ENCODE results near the gene ZBTB12.
A peak's percentile ranks its signal among the peaks of the same experiment; 100 is the strongest.

Gene ZBTB12

DNA sequence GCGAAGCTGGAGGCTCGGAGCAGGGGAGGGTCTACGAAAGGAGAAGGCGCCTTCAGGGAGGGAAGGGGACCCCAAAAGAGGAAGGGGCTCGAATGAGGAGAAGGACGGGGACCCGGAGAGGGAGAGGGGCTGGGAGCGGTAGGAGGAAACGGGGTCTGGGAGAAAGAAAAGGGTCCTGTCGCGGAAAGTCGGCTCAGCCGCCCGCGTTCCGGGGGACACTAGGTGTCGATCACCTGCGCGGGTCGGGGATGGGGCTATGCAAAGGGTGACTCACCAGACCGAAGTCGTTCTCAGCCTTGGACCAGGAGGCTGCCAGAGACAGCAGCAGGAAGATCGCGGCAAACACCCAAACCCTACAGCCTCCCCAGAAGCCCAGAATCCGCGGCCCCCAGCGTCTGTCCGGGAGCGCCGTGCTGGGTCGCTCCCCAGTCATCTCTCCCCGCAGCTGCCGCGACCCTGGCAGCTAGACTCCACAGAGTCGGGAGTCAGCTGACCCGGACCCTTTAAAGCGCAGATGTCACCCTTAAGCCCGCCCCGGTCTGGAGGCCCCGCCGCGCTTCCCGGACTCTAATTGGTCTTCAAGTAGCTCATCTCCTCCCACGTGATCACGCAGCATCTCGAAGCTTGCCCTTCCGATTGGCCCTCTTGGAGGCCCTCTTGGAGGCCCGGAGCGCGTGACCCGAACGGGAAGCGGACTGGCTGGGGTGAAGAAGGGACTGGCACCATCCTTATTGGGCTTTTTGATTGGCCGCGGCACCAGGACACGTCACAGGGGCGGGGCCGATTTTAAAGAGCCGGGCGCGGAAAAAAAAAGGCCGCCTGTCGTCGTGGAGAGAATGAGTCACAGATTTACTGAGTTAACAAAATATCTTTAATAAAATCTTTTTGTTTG is 39.3 kb downstream of the ZBTB12 start, which contains the start of gene NEU1 (continued):
- TF ChIP-seq, protein P1, sequence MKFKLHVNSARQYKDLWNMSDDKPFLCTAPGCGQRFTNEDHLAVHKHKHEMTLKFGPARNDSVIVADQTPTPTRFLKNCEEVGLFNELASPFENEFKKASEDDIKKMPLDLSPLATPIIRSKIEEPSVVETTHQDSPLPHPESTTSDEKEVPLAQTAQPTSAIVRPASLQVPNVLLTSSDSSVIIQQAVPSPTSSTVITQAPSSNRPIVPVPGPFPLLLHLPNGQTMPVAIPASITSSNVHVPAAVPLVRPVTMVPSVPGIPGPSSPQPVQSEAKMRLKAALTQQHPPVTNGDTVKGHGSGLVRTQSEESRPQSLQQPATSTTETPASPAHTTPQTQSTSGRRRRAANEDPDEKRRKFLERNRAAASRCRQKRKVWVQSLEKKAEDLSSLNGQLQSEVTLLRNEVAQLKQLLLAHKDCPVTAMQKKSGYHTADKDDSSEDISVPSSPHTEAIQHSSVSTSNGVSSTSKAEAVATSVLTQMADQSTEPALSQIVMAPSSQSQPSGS (tag by site-specific recombination; IDR thresholded peaks at IDR 0.05; ENCODE audit: low read depth), result no peak
- TF ChIP-seq, protein P2, sequence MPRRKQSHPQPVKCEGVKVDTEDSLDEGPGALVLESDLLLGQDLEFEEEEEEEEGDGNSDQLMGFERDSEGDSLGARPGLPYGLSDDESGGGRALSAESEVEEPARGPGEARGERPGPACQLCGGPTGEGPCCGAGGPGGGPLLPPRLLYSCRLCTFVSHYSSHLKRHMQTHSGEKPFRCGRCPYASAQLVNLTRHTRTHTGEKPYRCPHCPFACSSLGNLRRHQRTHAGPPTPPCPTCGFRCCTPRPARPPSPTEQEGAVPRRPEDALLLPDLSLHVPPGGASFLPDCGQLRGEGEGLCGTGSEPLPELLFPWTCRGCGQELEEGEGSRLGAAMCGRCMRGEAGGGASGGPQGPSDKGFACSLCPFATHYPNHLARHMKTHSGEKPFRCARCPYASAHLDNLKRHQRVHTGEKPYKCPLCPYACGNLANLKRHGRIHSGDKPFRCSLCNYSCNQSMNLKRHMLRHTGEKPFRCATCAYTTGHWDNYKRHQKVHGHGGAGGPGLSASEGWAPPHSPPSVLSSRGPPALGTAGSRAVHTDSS (tag by site-specific recombination; IDR thresholded peaks at IDR 0.05), result no peak
- TF ChIP-seq ZNF324 (tag by site-specific recombination; IDR thresholded peaks at IDR 0.05), result 0 out of 2 replicates have a peak, but pooled peaks have one; percentile 34
- TF ChIP-seq ZNF664 (tag by site-specific recombination; IDR thresholded peaks at IDR 0.05), result 0 out of 2 replicates have a peak, but pooled peaks have one; percentile 20
- TF ChIP-seq, protein P3, sequence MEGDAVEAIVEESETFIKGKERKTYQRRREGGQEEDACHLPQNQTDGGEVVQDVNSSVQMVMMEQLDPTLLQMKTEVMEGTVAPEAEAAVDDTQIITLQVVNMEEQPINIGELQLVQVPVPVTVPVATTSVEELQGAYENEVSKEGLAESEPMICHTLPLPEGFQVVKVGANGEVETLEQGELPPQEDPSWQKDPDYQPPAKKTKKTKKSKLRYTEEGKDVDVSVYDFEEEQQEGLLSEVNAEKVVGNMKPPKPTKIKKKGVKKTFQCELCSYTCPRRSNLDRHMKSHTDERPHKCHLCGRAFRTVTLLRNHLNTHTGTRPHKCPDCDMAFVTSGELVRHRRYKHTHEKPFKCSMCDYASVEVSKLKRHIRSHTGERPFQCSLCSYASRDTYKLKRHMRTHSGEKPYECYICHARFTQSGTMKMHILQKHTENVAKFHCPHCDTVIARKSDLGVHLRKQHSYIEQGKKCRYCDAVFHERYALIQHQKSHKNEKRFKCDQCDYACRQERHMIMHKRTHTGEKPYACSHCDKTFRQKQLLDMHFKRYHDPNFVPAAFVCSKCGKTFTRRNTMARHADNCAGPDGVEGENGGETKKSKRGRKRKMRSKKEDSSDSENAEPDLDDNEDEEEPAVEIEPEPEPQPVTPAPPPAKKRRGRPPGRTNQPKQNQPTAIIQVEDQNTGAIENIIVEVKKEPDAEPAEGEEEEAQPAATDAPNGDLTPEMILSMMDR (tag by site-specific recombination; IDR thresholded peaks at IDR 0.05), result no peak
- no peak for TF ChIP-seq ZNF311 (tag by site-specific recombination; IDR thresholded peaks at IDR 0.05; ENCODE audit: borderline replicate concordance)
- TF ChIP-seq BCL11A (tag by site-specific recombination; IDR thresholded peaks at IDR 0.05; ENCODE audit: low read depth), result no peak
- TF ChIP-seq SP7 (tag by site-specific recombination; IDR thresholded peaks at IDR 0.05), result no peak
- TF ChIP-seq, protein P4, sequence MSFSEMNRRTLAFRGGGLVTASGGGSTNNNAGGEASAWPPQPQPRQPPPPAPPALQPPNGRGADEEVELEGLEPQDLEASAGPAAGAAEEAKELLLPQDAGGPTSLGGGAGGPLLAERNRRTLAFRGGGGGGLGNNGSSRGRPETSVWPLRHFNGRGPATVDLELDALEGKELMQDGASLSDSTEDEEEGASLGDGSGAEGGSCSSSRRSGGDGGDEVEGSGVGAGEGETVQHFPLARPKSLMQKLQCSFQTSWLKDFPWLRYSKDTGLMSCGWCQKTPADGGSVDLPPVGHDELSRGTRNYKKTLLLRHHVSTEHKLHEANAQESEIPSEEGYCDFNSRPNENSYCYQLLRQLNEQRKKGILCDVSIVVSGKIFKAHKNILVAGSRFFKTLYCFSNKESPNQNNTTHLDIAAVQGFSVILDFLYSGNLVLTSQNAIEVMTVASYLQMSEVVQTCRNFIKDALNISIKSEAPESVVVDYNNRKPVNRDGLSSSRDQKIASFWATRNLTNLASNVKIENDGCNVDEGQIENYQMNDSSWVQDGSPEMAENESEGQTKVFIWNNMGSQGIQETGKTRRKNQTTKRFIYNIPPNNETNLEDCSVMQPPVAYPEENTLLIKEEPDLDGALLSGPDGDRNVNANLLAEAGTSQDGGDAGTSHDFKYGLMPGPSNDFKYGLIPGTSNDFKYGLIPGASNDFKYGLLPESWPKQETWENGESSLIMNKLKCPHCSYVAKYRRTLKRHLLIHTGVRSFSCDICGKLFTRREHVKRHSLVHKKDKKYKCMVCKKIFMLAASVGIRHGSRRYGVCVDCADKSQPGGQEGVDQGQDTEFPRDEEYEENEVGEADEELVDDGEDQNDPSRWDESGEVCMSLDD (tag by site-specific recombination; IDR thresholded peaks at IDR 0.05), result peak; percentile 81
- TF ChIP-seq ZNF610 (tag by site-specific recombination; IDR thresholded peaks at IDR 0.05; ENCODE audit: borderline replicate concordance), result peak; percentile 72; the same call in 1 of the 2 replicates
- no peak for TF ChIP-seq ZNF560 (tag by site-specific recombination; IDR thresholded peaks at IDR 0.05; ENCODE audit: borderline replicate concordance)
- TF ChIP-seq ZNF223 (tag by site-specific recombination; IDR thresholded peaks at IDR 0.05), result no peak
- TF ChIP-seq, protein P5, sequence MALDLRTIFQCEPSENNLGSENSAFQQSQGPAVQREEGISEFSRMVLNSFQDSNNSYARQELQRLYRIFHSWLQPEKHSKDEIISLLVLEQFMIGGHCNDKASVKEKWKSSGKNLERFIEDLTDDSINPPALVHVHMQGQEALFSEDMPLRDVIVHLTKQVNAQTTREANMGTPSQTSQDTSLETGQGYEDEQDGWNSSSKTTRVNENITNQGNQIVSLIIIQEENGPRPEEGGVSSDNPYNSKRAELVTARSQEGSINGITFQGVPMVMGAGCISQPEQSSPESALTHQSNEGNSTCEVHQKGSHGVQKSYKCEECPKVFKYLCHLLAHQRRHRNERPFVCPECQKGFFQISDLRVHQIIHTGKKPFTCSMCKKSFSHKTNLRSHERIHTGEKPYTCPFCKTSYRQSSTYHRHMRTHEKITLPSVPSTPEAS (tag by site-specific recombination; IDR thresholded peaks at IDR 0.05), result 0 out of 2 replicates have a peak, but pooled peaks have one; percentile 12
- no peak for TF ChIP-seq ZNF404 (tag by site-specific recombination; IDR thresholded peaks at IDR 0.05)
- TF ChIP-seq ZNF677 (tag by site-specific recombination; IDR thresholded peaks at IDR 0.05), result no peak
- TF ChIP-seq ZNF426 (tag by site-specific recombination; IDR thresholded peaks at IDR 0.05), result no peak
- TF ChIP-seq KLF7 (tag by site-specific recombination; IDR thresholded peaks at IDR 0.05; ENCODE audit: borderline replicate concordance), result no peak
- no peak for TF ChIP-seq ZNF501 (tag by site-specific recombination; IDR thresholded peaks at IDR 0.05)
- peak; percentile 67; the same call in 1 of the 2 replicates for TF ChIP-seq BCL11B (tag by site-specific recombination; IDR thresholded peaks at IDR 0.05; ENCODE audit: low read depth)
- no peak for TF ChIP-seq FEZF1 (tag by site-specific recombination; IDR thresholded peaks at IDR 0.05)
- TF ChIP-seq GLI4 (tag by site-specific recombination; IDR thresholded peaks at IDR 0.05), result peak; percentile 67; the same call in 1 of the 2 replicates
- TF ChIP-seq OSR2 (tag by site-specific recombination; IDR thresholded peaks at IDR 0.05), result no peak
- TF ChIP-seq ZNF776 (tag by site-specific recombination; IDR thresholded peaks at IDR 0.05; ENCODE audit: borderline replicate concordance), result no peak
- TF ChIP-seq, protein P6, sequence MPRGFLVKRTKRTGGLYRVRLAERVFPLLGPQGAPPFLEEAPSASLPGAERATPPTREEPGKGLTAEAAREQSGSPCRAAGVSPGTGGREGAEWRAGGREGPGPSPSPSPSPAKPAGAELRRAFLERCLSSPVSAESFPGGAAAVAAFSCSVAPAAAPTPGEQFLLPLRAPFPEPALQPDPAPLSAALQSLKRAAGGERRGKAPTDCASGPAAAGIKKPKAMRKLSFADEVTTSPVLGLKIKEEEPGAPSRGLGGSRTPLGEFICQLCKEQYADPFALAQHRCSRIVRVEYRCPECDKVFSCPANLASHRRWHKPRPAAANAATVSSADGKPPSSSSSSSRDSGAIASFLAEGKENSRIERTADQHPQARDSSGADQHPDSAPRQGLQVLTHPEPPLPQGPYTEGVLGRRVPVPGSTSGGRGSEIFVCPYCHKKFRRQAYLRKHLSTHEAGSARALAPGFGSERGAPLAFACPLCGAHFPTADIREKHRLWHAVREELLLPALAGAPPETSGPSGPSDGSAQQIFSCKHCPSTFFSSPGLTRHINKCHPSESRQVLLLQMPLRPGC (tag by site-specific recombination; IDR thresholded peaks at IDR 0.05), result peak; percentile 75; the same call in 1 of the 2 replicates
- TF ChIP-seq ZNF121 (tag by site-specific recombination; IDR thresholded peaks at IDR 0.05), result peak; percentile 80; the same call in 1 of the 2 replicates
- peak; percentile 28; the same call in 1 of the 2 replicates for TF ChIP-seq ZNF843 (tag by site-specific recombination; IDR thresholded peaks at IDR 0.05)
- TF ChIP-seq, protein P7, sequence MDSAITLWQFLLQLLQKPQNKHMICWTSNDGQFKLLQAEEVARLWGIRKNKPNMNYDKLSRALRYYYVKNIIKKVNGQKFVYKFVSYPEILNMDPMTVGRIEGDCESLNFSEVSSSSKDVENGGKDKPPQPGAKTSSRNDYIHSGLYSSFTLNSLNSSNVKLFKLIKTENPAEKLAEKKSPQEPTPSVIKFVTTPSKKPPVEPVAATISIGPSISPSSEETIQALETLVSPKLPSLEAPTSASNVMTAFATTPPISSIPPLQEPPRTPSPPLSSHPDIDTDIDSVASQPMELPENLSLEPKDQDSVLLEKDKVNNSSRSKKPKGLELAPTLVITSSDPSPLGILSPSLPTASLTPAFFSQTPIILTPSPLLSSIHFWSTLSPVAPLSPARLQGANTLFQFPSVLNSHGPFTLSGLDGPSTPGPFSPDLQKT (IDR thresholded peaks at IDR 0.05; ENCODE audit: borderline replicate concordance, low read depth, low read length), result no peak
